SK-N-SH (cell line): ENCODE data around the gene KLK14. TPM values are rescaled to one million over a fixed set of nuclear protein-coding genes. Genes with fewer than 3 reads are reported as not detected.

Experiments used
- CTCF ChIA-PET: fragments of 300-600, 350-600 bp; formaldehyde crosslinking; extraction: SDS; loops from one replicate; lab custom pipeline; 2021; lab: Yijun Ruan, JAX
- POLR2A ChIA-PET: fragments of 350-600 bp; sonication (Branson Sonifier 250); formaldehyde crosslinking; extraction: SDS; loops from one replicate; lab custom pipeline; 2020; ENCODE audit warnings: antibody characterized with exemption, inconsistent platforms; lab: Yijun Ruan, JAX
- DNase-seq: peaks from one replicate; pipeline ENCODE4 v3.0.0; 2012
- H2AFZ ChIP-seq: fragments of 200-600 bp; sonication (generic); 2 replicates; pipeline ENCODE4 v1.8.1; 2016; ENCODE audit warnings: antibody characterized with exemption, mild to moderate bottlenecking, low read depth
- H3F3A ChIP-seq: fragments of 200-600 bp; sonication (generic); replicated peaks from 2 replicates; pipeline ENCODE3; 2016; ENCODE audit warnings: antibody characterized with exemption, mild to moderate bottlenecking; ENCODE audit not compliant: insufficient read depth
- H3K27ac ChIP-seq, 2 experiments: fragments of 200-500 bp in 1 of 2; fragments of 200-600 bp in 1 of 2; sonication (Bioruptor generic) in 1 of 2; sonication (generic), shearing (Covaris generic) in 1 of 2; 2 replicates each; pipeline versions ENCODE4 v1.5.1 to v1.6.1; 2014 to 2016; ENCODE audit warnings: low read depth in 2 of 2, inconsistent platforms in 1 of 2, low read length in 1 of 2, mild to moderate bottlenecking in 1 of 2, mixed read lengths in 1 of 2
- H3K27me3 ChIP-seq: fragments of 200-600 bp; sonication (generic), shearing (Covaris generic); 2 replicates; pipeline ENCODE4 v1.6.1; 2016; ENCODE audit warnings: mixed run types; ENCODE audit not compliant: insufficient read depth
- H3K36me3 ChIP-seq, 2 experiments: fragments of 200-500 bp in 1 of 2; fragments of 200-600 bp in 1 of 2; sonication (Bioruptor generic) in 1 of 2; sonication (generic) in 1 of 2; replicated peaks in 1 of 2; 2 replicates each; pipeline versions ENCODE3 to v1.5.1; 2014 to 2016; ENCODE audit warnings: low read length in 1 of 2, mild to moderate bottlenecking in 1 of 2; ENCODE audit not compliant: insufficient read depth in 2 of 2, control insufficient read depth in 1 of 2
- H3K4me1 ChIP-seq, 2 experiments: fragments of 200-500 bp in 1 of 2; fragments of 200-600 bp in 1 of 2; sonication (Bioruptor generic) in 1 of 2; sonication (generic), shearing (Covaris generic) in 1 of 2; 2 replicates each; pipeline versions ENCODE4 v1.5.1 to v1.6.1; 2014 to 2016; ENCODE audit warnings: low read depth in 1 of 2, low read length in 1 of 2, mixed run types in 1 of 2; ENCODE audit not compliant: insufficient read depth in 2 of 2, control insufficient read depth in 1 of 2
- H3K4me2 ChIP-seq: fragments of 200-600 bp; sonication (generic), shearing (Covaris generic); 2 replicates; pipeline ENCODE4 v1.6.1; 2017; ENCODE audit warnings: mixed run types
- H3K4me3 ChIP-seq, 2 experiments: fragments of 200-500 bp in 1 of 2; fragments of 200-600 bp in 1 of 2; sonication (Bioruptor generic) in 1 of 2; sonication (generic), shearing (Covaris generic) in 1 of 2; 2 replicates each; pipeline versions ENCODE4 v1.5.1 to v1.8.1; 2014 to 2016; ENCODE audit warnings: low read depth in 2 of 2, inconsistent platforms in 1 of 2, low read length in 1 of 2, mild to moderate bottlenecking in 1 of 2, mixed read lengths in 1 of 2, moderate library complexity in 1 of 2
- H3K79me2 ChIP-seq: fragments of 200-600 bp; sonication (generic); 2 replicates; pipeline ENCODE4 v1.8.1; 2017; ENCODE audit warnings: mild to moderate bottlenecking; ENCODE audit not compliant: insufficient read depth
- H3K9ac ChIP-seq: fragments of 200-600 bp; sonication (generic); 2 replicates; pipeline ENCODE4 v1.6.1; 2017; ENCODE audit warnings: mixed run types
- H3K9me2 ChIP-seq: fragments of 200-600 bp; sonication (generic); 2 replicates; pipeline ENCODE4 v1.6.1; 2017; ENCODE audit warnings: mixed run types
- H3K9me3 ChIP-seq: fragments of 200-600 bp; sonication (generic); 2 replicates; pipeline ENCODE4 v1.6.1; 2017; ENCODE audit warnings: mixed run types, mild to moderate bottlenecking, moderate library complexity
- H4K20me1 ChIP-seq: fragments of 200-600 bp; sonication (generic); 2 replicates; pipeline ENCODE4 v1.6.1; 2017; ENCODE audit warnings: mild to moderate bottlenecking, mixed run types; ENCODE audit not compliant: insufficient read depth
- CTCF ChIP-seq: fragments of 200-600 bp; sonication (generic); IDR thresholded peaks from 2 replicates; pipeline ENCODE4 v1.6.1; 2017; ENCODE audit warnings: antibody characterized with exemption, mild to moderate bottlenecking, moderate library complexity
- ELF1 ChIP-seq: IDR thresholded peaks from 2 replicates; pipeline ENCODE4 v1.4.0; 2012
- EP300 ChIP-seq, 2 experiments: IDR thresholded peaks; 2 replicates each; pipeline versions ENCODE4 v1.4.0 to v1.6.1; 2012; ENCODE audit warnings: borderline replicate concordance in 1 of 2, low read depth in 1 of 2, low read length in 1 of 2
- EZH2phosphoT487 ChIP-seq: fragments of 200-600 bp; sonication (generic); IDR thresholded peaks from 2 replicates; pipeline ENCODE4 v1.6.1; 2017; ENCODE audit warnings: low read depth, mixed run types, mild to moderate bottlenecking, antibody characterized with exemption, moderate library complexity, borderline replicate concordance
- FOSL2 ChIP-seq: IDR thresholded peaks from 2 replicates; pipeline ENCODE4 v1.4.0; 2012; ENCODE audit warnings: low read depth, mild to moderate bottlenecking, moderate library complexity, borderline replicate concordance
- FOXM1 ChIP-seq: IDR thresholded peaks from 2 replicates; pipeline ENCODE4 v1.4.0; 2012; ENCODE audit warnings: low read depth, mild to moderate bottlenecking
- GABPA ChIP-seq: IDR thresholded peaks from 2 replicates; pipeline ENCODE4 v1.4.0; 2012; ENCODE audit warnings: low read depth, mild to moderate bottlenecking
- MAX ChIP-seq: IDR thresholded peaks from 2 replicates; pipeline ENCODE4 v1.4.0; 2012; ENCODE audit warnings: low read depth
- MXI1 ChIP-seq: IDR thresholded peaks from 2 replicates; pipeline ENCODE4 v1.6.1; 2012; ENCODE audit warnings: mild to moderate bottlenecking, low read depth, low read length, improper control_type of control experiment
- NRF1 ChIP-seq: IDR thresholded peaks from 2 replicates; pipeline ENCODE4 v1.6.1; 2012; ENCODE audit warnings: low read depth, mild to moderate bottlenecking, low read length
- PBX3 ChIP-seq: IDR thresholded peaks from 2 replicates; pipeline ENCODE4; 2012
- POLR2AphosphoS5 ChIP-seq: IDR thresholded peaks from 2 replicates; pipeline ENCODE4 v1.6.1; 2012; ENCODE audit warnings: low read depth, low read length
- REST ChIP-seq: IDR thresholded peaks from 2 replicates; pipeline ENCODE4 v1.6.1; 2012; ENCODE audit warnings: mild to moderate bottlenecking, low read depth, low read length, moderate library complexity
- SIN3A ChIP-seq: IDR thresholded peaks from 2 replicates; pipeline ENCODE4 v1.6.1; 2012; ENCODE audit warnings: low read depth, mild to moderate bottlenecking, low read length, moderate library complexity, borderline replicate concordance
- TAF1 ChIP-seq: IDR thresholded peaks from 2 replicates; pipeline ENCODE4 v1.6.1; 2012; ENCODE audit warnings: low read depth, mild to moderate bottlenecking, low read length, moderate library complexity, borderline replicate concordance
- TEAD4 ChIP-seq: IDR thresholded peaks from 2 replicates; pipeline ENCODE4 v1.4.0; 2012; ENCODE audit warnings: mild to moderate bottlenecking, borderline replicate concordance; ENCODE audit not compliant: insufficient read depth
- USF1 ChIP-seq: IDR thresholded peaks from 2 replicates; pipeline ENCODE4 v1.4.0; 2012; ENCODE audit warnings: low read depth, borderline replicate concordance
- ZBTB33 ChIP-seq: IDR thresholded peaks from 2 replicates; pipeline ENCODE4 v1.4.0; 2012; ENCODE audit warnings: low read depth, borderline replicate concordance
- WGBS: methylation state at CpG from one replicate; pipeline ENCODE4 v1.1.6; 2017; ENCODE audit warnings: low lambda C conversion rate; 5-methylcytosine and 5-hydroxymethylcytosine counted together
- polyA plus RNA-seq, 3 experiments: library from polyadenylated mRNA; depleted of rRNA; stranded (reverse); fragments of >200 nt; gene quantifications; 2 replicates each; pipeline ENCODE4 v1.2.3, GENCODE V29; 2012

The KLK14 gene
- polyA plus RNA-seq, 1 of the 3 experiments (the other 2 are of a cell fraction): 0.26 TPM

- Histone ChIP-seq H3K4me2 (no peak overlapping the region), H3K36me3 (no peaks in the 10 kb centered on the region), H3F3A (no peaks in the 10 kb centered on the region), H3K9ac (no peak overlapping the region), H3K79me2 (no peaks in the 10 kb centered on the region), H3K27ac (no peak overlapping the region), H3K4me1 (no peaks in the 10 kb centered on the region), H3K4me3 (no peak overlapping the region), H4K20me1 (no peaks in the 10 kb centered on the region), H2AFZ (no peak overlapping the region), H3K9me3 (no peaks in the 10 kb centered on the region), H3K9me2 (no peaks in the 10 kb centered on the region), H3K27me3 (peaks cover 80% of the 10 kb centered on the region)
- DNase-seq: no peak
- ChIA-PET POLR2A (no interaction called here), CTCF (no interaction called here)
- 11% methylated on average over 7 of the region's 7 CpGs for WGBS
- TF ChIP-seq PBX3 (no peak), GABPA (no peak), EP300 (IDR thresholded peaks at IDR 0.05; ENCODE audit: borderline replicate concordance in 1 of 2, low read depth in 1 of 2, low read length in 1 of 2) (no peak), NRF1 (no peak), TAF1 (no peak)
These were observed 45.5 kb upstream of the KLK14 start for GRCh38 chr19:51128227-51128626.

- ChIA-PET CTCF (no interaction called here), POLR2A (no interaction called here)
- H3F3A ChIP-seq: no peaks in the 10 kb centered on the region
- WGBS: 29% methylated on average over 4 of the region's 4 CpGs
- H3K9me2 ChIP-seq: no peaks in the 10 kb centered on the region
- no peak for DNase-seq
- peaks cover 81% of the 10 kb centered on the region for H3K27me3 ChIP-seq
- no peak overlapping the region for H3K9ac ChIP-seq
- H4K20me1 ChIP-seq: no peaks in the 10 kb centered on the region
- no peaks in the 10 kb centered on the region for H3K79me2 ChIP-seq
- H3K27ac ChIP-seq: no peak overlapping the region
- no peaks in the 10 kb centered on the region for H3K4me1 ChIP-seq
- H3K36me3 ChIP-seq: no peaks in the 10 kb centered on the region
- H2AFZ ChIP-seq: no peak overlapping the region
- no peak overlapping the region for H3K4me2 ChIP-seq
- no peaks in the 10 kb centered on the region for H3K9me3 ChIP-seq
- H3K4me3 ChIP-seq: no peak overlapping the region
- no peak for TF ChIP-seq MXI1
- TF ChIP-seq FOXM1: no peak
- no peak for TF ChIP-seq CTCF
- no peak for TF ChIP-seq POLR2AphosphoS5
- TF ChIP-seq ZBTB33: no peak
- no peak for TF ChIP-seq FOSL2
- TF ChIP-seq MAX: no peak
- no peak for TF ChIP-seq SIN3A
- TF ChIP-seq EZH2phosphoT487: no peak
- TF ChIP-seq EP300 (IDR thresholded peaks at IDR 0.05; ENCODE audit: borderline replicate concordance in 1 of 2, low read depth in 1 of 2, low read length in 1 of 2): no peak
- TF ChIP-seq REST: no peak
- no peak for TF ChIP-seq ELF1
- no peak for TF ChIP-seq TEAD4
- TF ChIP-seq USF1: no peak
- no peak for TF ChIP-seq GABPA
These were observed 45.1 kb upstream of the KLK14 start for GRCh38 chr19:51127755-51128154.
